Measurements from ENCODE around the gene N4BP3. TPM values are rescaled to one million over a fixed set of nuclear protein-coding genes. Genes with fewer than 3 reads are reported as not detected.
A peak's percentile ranks its signal among the peaks of the same experiment; 100 is the strongest.

The N4BP3 gene
- polyA plus RNA-seq, 3 donors: 0.01 TPM; not detected in 2

- no peaks in the 10 kb centered on the region for H3K27me3 Mint-ChIP-seq (ENCODE audit: low read depth in 3 of 3)
- H2AFZ ChIP-seq (ENCODE audit: insufficient read depth, low read depth, low read length, poor library complexity, severe bottlenecking): no peak overlapping the region
- H3K36me3 ChIP-seq (replicated peaks in 1 of 2; ENCODE audit: control insufficient read depth in 1 of 2, insufficient read depth in 2 of 2, low read length in 2 of 2): peaks cover 50 to 97% of the 10 kb centered on the region in 2 donors
- no peak overlapping the region for H3K4me2 ChIP-seq (replicated peaks; ENCODE audit: extremely low read depth, low read length, poor library complexity, severe bottlenecking)
- intact Hi-C loops (cut with micrococcal nuclease): no loop called here
- no peaks in the 10 kb centered on the region for H3K9me3 Mint-ChIP-seq
- WGBS (ENCODE audit: insufficient coverage): 100% methylated on average over 2 of the region's 4 CpGs
- H3K27me3 ChIP-seq (ENCODE audit: control insufficient read depth in 2 of 2, insufficient read depth in 2 of 2, low read length in 2 of 2): no peaks in the 10 kb centered on the region
- no peak overlapping the region for H3K4me3 ChIP-seq (replicated peaks in 1 of 3; ENCODE audit: low read depth in 2 of 3, low read length in 3 of 3)
- no peak overlapping the region for H3K4me3 Mint-ChIP-seq
- no peak for DNase-seq
- H3K27ac ChIP-seq (ENCODE audit: low read depth in 1 of 2, low read length in 2 of 2): no peak overlapping the region
- no peaks in the 10 kb centered on the region for H3K79me2 ChIP-seq (ENCODE audit: insufficient read depth, low read length)
- peaks cover 24% of the 10 kb centered on the region for H4K20me1 ChIP-seq (ENCODE audit: insufficient read depth, low read length)
- no peaks in the 10 kb centered on the region for H3K4me1 Mint-ChIP-seq
- no peak for TF ChIP-seq CTCF (IDR thresholded peaks at IDR 0.05)
- H3K9ac ChIP-seq (ENCODE audit: insufficient read depth, low read length, poor library complexity, severe bottlenecking): no peak overlapping the region
- no peaks in the 10 kb centered on the region for H3K4me1 ChIP-seq (ENCODE audit: control insufficient read depth in 1 of 2, insufficient read depth in 2 of 2, low read length in 2 of 2)
- H3K36me3 Mint-ChIP-seq: peaks cover 73 to 90% of the 10 kb centered on the region in 2 donors
- H3K9me3 ChIP-seq (replicated peaks in 1 of 2; ENCODE audit: control insufficient read depth in 1 of 2, insufficient read depth in 1 of 2, low read length in 2 of 2): no peaks in the 10 kb centered on the region
- H3K27ac Mint-ChIP-seq: no peak overlapping the region
Measured at GRCh38 chr5:178141550-178141949, 28.2 kb downstream of the N4BP3 start.

- no peaks in the 10 kb centered on the region for H3K9me3 Mint-ChIP-seq
- intact Hi-C loops (cut with micrococcal nuclease): no loop called here
- H3K36me3 ChIP-seq (replicated peaks in 1 of 2; ENCODE audit: control insufficient read depth in 1 of 2, insufficient read depth in 2 of 2, low read length in 2 of 2): peaks cover 59 to 98% of the 10 kb centered on the region in 2 donors
- H3K36me3 Mint-ChIP-seq: peaks cover 78 to 95% of the 10 kb centered on the region in 2 donors
- H3K4me1 ChIP-seq (ENCODE audit: control insufficient read depth in 1 of 2, insufficient read depth in 2 of 2, low read length in 2 of 2): no peaks in the 10 kb centered on the region
- H3K27me3 ChIP-seq (ENCODE audit: control insufficient read depth in 2 of 2, insufficient read depth in 2 of 2, low read length in 2 of 2): no peaks in the 10 kb centered on the region
- H3K9ac ChIP-seq (ENCODE audit: insufficient read depth, low read length, poor library complexity, severe bottlenecking): no peak overlapping the region
- WGBS (ENCODE audit: insufficient coverage): 98% methylated on average over 20 of the region's 20 CpGs
- H3K79me2 ChIP-seq (ENCODE audit: insufficient read depth, low read length): no peaks in the 10 kb centered on the region
- TF ChIP-seq CTCF (IDR thresholded peaks at IDR 0.05): no peak
- H3K27ac ChIP-seq (ENCODE audit: low read depth in 1 of 2, low read length in 2 of 2): no peak overlapping the region
- H3K4me2 ChIP-seq (replicated peaks; ENCODE audit: extremely low read depth, low read length, poor library complexity, severe bottlenecking): no peak overlapping the region
- H3K4me3 Mint-ChIP-seq: no peak overlapping the region
- no peaks in the 10 kb centered on the region for H3K4me1 Mint-ChIP-seq
- no peak overlapping the region for H2AFZ ChIP-seq (ENCODE audit: insufficient read depth, low read depth, low read length, poor library complexity, severe bottlenecking)
- DNase-seq: no peak
- peak overlapping the region in 2 of 7 donors; percentile 26 to 48 for H3K27ac Mint-ChIP-seq
- no peak overlapping the region for H3K4me3 ChIP-seq (replicated peaks in 1 of 3; ENCODE audit: low read depth in 2 of 3, low read length in 3 of 3)
- H4K20me1 ChIP-seq (ENCODE audit: insufficient read depth, low read length): peaks cover 14% of the 10 kb centered on the region
- no peaks in the 10 kb centered on the region for H3K27me3 Mint-ChIP-seq (ENCODE audit: low read depth in 3 of 3)
- no peaks in the 10 kb centered on the region for H3K9me3 ChIP-seq (replicated peaks in 1 of 2; ENCODE audit: control insufficient read depth in 1 of 2, insufficient read depth in 1 of 2, low read length in 2 of 2)
Measured at GRCh38 chr5:178142642-178143041, 29.3 kb downstream of the N4BP3 start.
